SK-N-SH treated with all-trans-retinoic acid at 6 μM for 48 hours (cell line): ENCODE results near the gene CALHM2.

Source experiments
- ATAC-seq: fragments of 200-7000 bp; cut with Tn5 transposase; 3 replicates; pipeline ENCODE4 v1.9.1; 2020; ENCODE audit warnings: mild to moderate bottlenecking, moderate library complexity
- ARNTL ChIP-seq: fragments of 450-650 bp; formaldehyde crosslinking; IDR thresholded peaks from 2 replicates; pipeline ENCODE4 v1.5.0; 2020; ENCODE audit warnings: low read depth, mild to moderate bottlenecking, moderate library complexity, borderline replicate concordance
- CSDC2 ChIP-seq: fragments of 250-450 bp; sonication (Bioruptor Pico); IDR thresholded peaks from 2 replicates; pipeline ENCODE4 v1.5.0; 2020; ENCODE audit warnings: mild to moderate bottlenecking, moderate library complexity
- ESRRG ChIP-seq: fragments of 250-450 bp; sonication (Bioruptor Pico); IDR thresholded peaks from 2 replicates; pipeline ENCODE4 v1.6.1; 2021; ENCODE audit warnings: mild to moderate bottlenecking
- GLIS3 ChIP-seq: fragments of 250-450 bp; sonication (Bioruptor Pico); IDR thresholded peaks from 2 replicates; pipeline ENCODE4 v1.5.0; 2020; ENCODE audit warnings: mild to moderate bottlenecking, moderate library complexity
- ISL1 ChIP-seq: fragments of 250-450 bp; sonication (Bioruptor Pico); IDR thresholded peaks from 2 replicates; pipeline ENCODE4 v2.1.2; 2022; ENCODE audit warnings: mild to moderate bottlenecking, moderate library complexity
- OSR1 ChIP-seq: fragments of 250-450 bp; sonication (Bioruptor Pico); IDR thresholded peaks from 2 replicates; pipeline ENCODE4 v1.8.0; 2022; ENCODE audit warnings: moderate library complexity, mild to moderate bottlenecking, inconsistent platforms
- PPARA ChIP-seq: fragments of 250-450 bp; sonication (Bioruptor Pico); IDR thresholded peaks from 2 replicates; pipeline ENCODE4 v1.5.0; 2020; ENCODE audit warnings: mild to moderate bottlenecking, borderline replicate concordance
- SNAI2 ChIP-seq: fragments of 250-450 bp; sonication (Bioruptor Pico); IDR thresholded peaks from 2 replicates; pipeline ENCODE4 v1.5.0; 2020; ENCODE audit warnings: mild to moderate bottlenecking, moderate library complexity
- TCF4 ChIP-seq: fragments of 250-450 bp; sonication (Bioruptor Pico); IDR thresholded peaks from 2 replicates; pipeline ENCODE4 v1.8.0; 2021; ENCODE audit warnings: mild to moderate bottlenecking, moderate library complexity, borderline replicate concordance
- TOX ChIP-seq: fragments of 250-450 bp; sonication (Bioruptor Pico); IDR thresholded peaks from 2 replicates; pipeline ENCODE4 v1.8.0; 2021; ENCODE audit warnings: mild to moderate bottlenecking, moderate library complexity, borderline replicate concordance
- ZC3H10 ChIP-seq: fragments of 250-450 bp; sonication (Bioruptor Pico); IDR thresholded peaks from 2 replicates; pipeline ENCODE4 v1.5.1; 2021; ENCODE audit warnings: mild to moderate bottlenecking, moderate library complexity
- ZFP3 ChIP-seq: fragments of 250-450 bp; sonication (Bioruptor Pico); IDR thresholded peaks from 2 replicates; pipeline ENCODE4 v1.5.0; 2020; ENCODE audit warnings: mild to moderate bottlenecking, moderate library complexity
- ZNF70 ChIP-seq: fragments of 450-650 bp; formaldehyde crosslinking; IDR thresholded peaks from 2 replicates; pipeline ENCODE4 v1.5.0; 2020; ENCODE audit warnings: mild to moderate bottlenecking, moderate library complexity
- ZNF8 ChIP-seq: fragments of 450-650 bp; formaldehyde crosslinking; IDR thresholded peaks from 2 replicates; pipeline ENCODE4 v1.5.0; 2020; ENCODE audit warnings: mild to moderate bottlenecking, moderate library complexity
- TF ChIP-seq, protein P1 (sequence below): fragments of 250-450 bp; sonication (Bioruptor Pico); IDR thresholded peaks from 2 replicates; pipeline ENCODE4 v1.8.0; 2021; ENCODE audit warnings: low read depth, mild to moderate bottlenecking, moderate library complexity, borderline replicate concordance
- TF ChIP-seq, protein P2 (sequence below): fragments of 250-450 bp; sonication (Bioruptor Pico); IDR thresholded peaks from 2 replicates; pipeline ENCODE4 v1.5.1; 2021; ENCODE audit warnings: mild to moderate bottlenecking, moderate library complexity
- TF ChIP-seq, protein P3 (sequence below): fragments of 250-450 bp; sonication (Bioruptor Pico); IDR thresholded peaks from 2 replicates; pipeline ENCODE4 v1.5.0; 2020; ENCODE audit warnings: mild to moderate bottlenecking, moderate library complexity
- TF ChIP-seq, protein P4 (sequence below): fragments of 250-450 bp; sonication (Bioruptor Pico); IDR thresholded peaks from 2 replicates; pipeline ENCODE4 v1.5.1; 2020; ENCODE audit warnings: low read depth, mild to moderate bottlenecking, moderate library complexity
- TF ChIP-seq, protein P5 (sequence below): fragments of 250-450 bp; sonication (Bioruptor Pico); IDR thresholded peaks from 2 replicates; pipeline ENCODE4 v1.8.0; 2020; ENCODE audit warnings: mild to moderate bottlenecking, moderate library complexity, borderline replicate concordance

CALHM2 gene

DNA sequence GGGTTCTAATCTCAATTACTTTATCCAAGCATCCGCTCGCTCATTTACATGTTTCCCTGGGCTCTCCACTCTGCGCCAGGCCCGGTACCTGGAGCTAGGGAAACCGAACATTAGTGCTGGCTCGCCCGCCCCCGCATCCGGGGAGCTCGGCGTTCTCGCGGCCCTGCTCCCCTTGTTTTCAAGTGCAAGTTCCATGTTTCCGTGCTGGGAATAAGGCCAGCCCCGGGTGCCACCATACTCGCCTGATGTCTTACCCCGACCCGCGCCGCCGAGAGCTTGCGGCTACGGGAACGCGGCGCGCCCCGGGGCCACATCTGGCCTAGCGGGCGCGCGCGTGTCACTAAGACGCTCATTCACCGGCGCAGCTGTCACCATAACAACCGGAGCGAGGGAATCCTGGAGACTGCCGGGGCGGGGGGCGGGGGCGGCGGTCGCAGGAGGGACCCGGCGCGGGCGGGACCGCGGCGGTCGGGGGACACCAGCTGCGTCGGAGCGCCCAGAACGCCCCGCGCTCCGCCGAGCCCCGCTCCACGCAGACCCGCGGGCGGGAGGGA is 41.3 kb upstream of the CALHM2 start, which contains the start of gene NEURL1:
Gene NEURL1 (plus strand): TSS at position 344 of the 554 bp plus-strand sequence. CDS start 683 bp downstream, outside the sequence.
- no peak for ATAC-seq
- TF ChIP-seq CSDC2 (CRISPR knock-in tag) (no peak), TCF4 (CRISPR knock-in tag) (no peak), ISL1 (CRISPR knock-in tag) (no peak), ZNF8 (CRISPR knock-in tag) (no peak), GLIS3 (no peak), ARNTL (no peak)
- TF ChIP-seq, protein P1, sequence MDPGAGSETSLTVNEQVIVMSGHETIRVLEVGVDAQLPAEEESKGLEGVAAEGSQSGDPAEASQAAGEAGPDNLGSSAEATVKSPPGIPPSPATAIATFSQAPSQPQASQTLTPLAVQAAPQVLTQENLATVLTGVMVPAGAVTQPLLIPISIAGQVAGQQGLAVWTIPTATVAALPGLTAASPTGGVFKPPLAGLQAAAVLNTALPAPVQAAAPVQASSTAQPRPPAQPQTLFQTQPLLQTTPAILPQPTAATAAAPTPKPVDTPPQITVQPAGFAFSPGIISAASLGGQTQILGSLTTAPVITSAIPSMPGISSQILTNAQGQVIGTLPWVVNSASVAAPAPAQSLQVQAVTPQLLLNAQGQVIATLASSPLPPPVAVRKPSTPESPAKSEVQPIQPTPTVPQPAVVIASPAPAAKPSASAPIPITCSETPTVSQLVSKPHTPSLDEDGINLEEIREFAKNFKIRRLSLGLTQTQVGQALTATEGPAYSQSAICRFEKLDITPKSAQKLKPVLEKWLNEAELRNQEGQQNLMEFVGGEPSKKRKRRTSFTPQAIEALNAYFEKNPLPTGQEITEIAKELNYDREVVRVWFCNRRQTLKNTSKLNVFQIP (CRISPR knock-in tag), result no peak

DNA sequence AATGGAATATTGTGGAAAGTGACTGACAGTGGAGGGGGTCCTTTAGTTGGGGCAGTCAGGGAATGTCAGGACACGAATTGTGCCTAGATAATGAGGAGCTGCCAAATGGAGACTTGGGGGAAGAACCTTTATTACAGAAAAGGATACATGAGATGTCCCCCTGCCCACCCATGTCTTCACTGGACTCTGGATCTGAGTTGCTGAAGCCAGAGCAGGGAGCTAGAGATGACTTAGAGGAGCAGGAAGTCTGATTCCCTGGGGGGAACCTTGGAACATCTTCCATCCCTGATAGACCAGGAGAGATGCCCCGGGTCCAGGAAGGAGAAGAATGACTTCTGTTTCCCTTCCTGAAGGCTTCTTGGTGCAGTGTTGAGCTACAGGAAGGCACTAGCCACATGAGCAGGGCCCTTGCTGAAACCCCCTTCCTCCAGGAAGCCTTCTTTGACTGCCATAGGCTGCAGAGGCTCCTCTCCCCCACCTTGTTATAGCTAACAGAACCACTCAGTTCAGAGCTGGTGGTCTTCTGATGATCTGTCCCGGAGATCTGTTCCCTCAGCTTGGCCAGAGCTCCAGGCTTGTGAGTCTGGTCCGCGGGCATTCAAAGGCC is 40.6 kb upstream of the CALHM2 start:
- no peak for ATAC-seq
- TF ChIP-seq PPARA (CRISPR knock-in tag) (no peak), ZC3H10 (no peak), TCF4 (CRISPR knock-in tag) (no peak), SNAI2 (CRISPR knock-in tag) (no peak), ZFP3 (CRISPR knock-in tag) (no peak), ESRRG (CRISPR knock-in tag) (no peak), ISL1 (CRISPR knock-in tag) (no peak), GLIS3 (no peak), ZNF8 (CRISPR knock-in tag) (no peak), ZNF70 (CRISPR knock-in tag) (no peak), ARNTL (no peak), CSDC2 (CRISPR knock-in tag) (no peak), TOX (CRISPR knock-in tag) (no peak), OSR1 (no peak)
- TF ChIP-seq, protein P2, sequence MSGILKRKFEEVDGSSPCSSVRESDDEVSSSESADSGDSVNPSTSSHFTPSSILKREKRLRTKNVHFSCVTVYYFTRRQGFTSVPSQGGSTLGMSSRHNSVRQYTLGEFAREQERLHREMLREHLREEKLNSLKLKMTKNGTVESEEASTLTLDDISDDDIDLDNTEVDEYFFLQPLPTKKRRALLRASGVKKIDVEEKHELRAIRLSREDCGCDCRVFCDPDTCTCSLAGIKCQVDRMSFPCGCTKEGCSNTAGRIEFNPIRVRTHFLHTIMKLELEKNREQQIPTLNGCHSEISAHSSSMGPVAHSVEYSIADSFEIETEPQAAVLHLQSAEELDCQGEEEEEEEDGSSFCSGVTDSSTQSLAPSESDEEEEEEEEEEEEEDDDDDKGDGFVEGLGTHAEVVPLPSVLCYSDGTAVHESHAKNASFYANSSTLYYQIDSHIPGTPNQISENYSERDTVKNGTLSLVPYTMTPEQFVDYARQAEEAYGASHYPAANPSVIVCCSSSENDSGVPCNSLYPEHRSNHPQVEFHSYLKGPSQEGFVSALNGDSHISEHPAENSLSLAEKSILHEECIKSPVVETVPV (CRISPR knock-in tag), result no peak
- TF ChIP-seq, protein P3, sequence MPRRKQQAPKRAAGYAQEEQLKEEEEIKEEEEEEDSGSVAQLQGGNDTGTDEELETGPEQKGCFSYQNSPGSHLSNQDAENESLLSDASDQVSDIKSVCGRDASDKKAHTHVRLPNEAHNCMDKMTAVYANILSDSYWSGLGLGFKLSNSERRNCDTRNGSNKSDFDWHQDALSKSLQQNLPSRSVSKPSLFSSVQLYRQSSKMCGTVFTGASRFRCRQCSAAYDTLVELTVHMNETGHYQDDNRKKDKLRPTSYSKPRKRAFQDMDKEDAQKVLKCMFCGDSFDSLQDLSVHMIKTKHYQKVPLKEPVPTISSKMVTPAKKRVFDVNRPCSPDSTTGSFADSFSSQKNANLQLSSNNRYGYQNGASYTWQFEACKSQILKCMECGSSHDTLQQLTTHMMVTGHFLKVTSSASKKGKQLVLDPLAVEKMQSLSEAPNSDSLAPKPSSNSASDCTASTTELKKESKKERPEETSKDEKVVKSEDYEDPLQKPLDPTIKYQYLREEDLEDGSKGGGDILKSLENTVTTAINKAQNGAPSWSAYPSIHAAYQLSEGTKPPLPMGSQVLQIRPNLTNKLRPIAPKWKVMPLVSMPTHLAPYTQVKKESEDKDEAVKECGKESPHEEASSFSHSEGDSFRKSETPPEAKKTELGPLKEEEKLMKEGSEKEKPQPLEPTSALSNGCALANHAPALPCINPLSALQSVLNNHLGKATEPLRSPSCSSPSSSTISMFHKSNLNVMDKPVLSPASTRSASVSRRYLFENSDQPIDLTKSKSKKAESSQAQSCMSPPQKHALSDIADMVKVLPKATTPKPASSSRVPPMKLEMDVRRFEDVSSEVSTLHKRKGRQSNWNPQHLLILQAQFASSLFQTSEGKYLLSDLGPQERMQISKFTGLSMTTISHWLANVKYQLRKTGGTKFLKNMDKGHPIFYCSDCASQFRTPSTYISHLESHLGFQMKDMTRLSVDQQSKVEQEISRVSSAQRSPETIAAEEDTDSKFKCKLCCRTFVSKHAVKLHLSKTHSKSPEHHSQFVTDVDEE, result no peak
- TF ChIP-seq, protein P4, sequence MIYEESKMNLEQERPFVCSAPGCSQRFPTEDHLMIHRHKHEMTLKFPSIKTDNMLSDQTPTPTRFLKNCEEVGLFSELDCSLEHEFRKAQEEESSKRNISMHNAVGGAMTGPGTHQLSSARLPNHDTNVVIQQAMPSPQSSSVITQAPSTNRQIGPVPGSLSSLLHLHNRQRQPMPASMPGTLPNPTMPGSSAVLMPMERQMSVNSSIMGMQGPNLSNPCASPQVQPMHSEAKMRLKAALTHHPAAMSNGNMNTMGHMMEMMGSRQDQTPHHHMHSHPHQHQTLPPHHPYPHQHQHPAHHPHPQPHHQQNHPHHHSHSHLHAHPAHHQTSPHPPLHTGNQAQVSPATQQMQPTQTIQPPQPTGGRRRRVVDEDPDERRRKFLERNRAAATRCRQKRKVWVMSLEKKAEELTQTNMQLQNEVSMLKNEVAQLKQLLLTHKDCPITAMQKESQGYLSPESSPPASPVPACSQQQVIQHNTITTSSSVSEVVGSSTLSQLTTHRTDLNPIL, result no peak
- TF ChIP-seq, protein P1 (CRISPR knock-in tag), result no peak
- TF ChIP-seq, protein P5, sequence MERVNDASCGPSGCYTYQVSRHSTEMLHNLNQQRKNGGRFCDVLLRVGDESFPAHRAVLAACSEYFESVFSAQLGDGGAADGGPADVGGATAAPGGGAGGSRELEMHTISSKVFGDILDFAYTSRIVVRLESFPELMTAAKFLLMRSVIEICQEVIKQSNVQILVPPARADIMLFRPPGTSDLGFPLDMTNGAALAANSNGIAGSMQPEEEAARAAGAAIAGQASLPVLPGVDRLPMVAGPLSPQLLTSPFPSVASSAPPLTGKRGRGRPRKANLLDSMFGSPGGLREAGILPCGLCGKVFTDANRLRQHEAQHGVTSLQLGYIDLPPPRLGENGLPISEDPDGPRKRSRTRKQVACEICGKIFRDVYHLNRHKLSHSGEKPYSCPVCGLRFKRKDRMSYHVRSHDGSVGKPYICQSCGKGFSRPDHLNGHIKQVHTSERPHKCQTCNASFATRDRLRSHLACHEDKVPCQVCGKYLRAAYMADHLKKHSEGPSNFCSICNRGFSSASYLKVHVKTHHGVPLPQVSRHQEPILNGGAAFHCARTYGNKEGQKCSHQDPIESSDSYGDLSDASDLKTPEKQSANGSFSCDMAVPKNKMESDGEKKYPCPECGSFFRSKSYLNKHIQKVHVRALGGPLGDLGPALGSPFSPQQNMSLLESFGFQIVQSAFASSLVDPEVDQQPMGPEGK (CRISPR knock-in tag), result no peak
